NCI-H146 (cell line): Measurements from ENCODE around the gene TFF3.
A peak's percentile ranks its signal among the peaks of the same experiment; 100 is the strongest.
"Not testable (repeated sequence)": the region's sequence is repeated elsewhere in the genome, so short reads cannot be mapped to it uniquely, and the experiment has no call there.

Experiments
- DNase-seq: peaks from one replicate; lab custom pipeline; 2025; lab: John Stamatoyannopoulos, UW

Gene TFF3

GRCh38 chr21:42304556-42305454 lies 10.4 kb downstream of the TFF3 start:
- no peak for DNase-seq

GRCh38 chr21:42303443-42303842 lies 11.8 kb downstream of the TFF3 start:
- DNase-seq = no peak

GRCh38 chr21:42302794-42303193 lies 12.4 kb downstream of the TFF3 start:
- no peak for DNase-seq

GRCh38 chr21:42302076-42302650 lies 13.0 kb downstream of the TFF3 start:
- DNase-seq = no peak

GRCh38 chr21:42301371-42302075 lies 13.7 kb downstream of the TFF3 start:
- DNase-seq = no peak

- DNase-seq = no peak
These were observed 14.3 kb downstream of the TFF3 start for GRCh38 chr21:42300956-42301355.

- DNase-seq = no peak
These were observed 15.1 kb downstream of the TFF3 start for GRCh38 chr21:42300045-42300583.

- no peak for DNase-seq
These were observed 15.7 kb downstream of the TFF3 start for GRCh38 chr21:42299324-42300044.

GRCh38 chr21:42298657-42299056 lies 16.6 kb downstream of the TFF3 start:
- DNase-seq = no peak

GRCh38 chr21:42298237-42298636 lies 17.0 kb downstream of the TFF3 start:
- DNase-seq = peak; percentile 21

- DNase-seq = no peak
These were observed 17.8 kb downstream of the TFF3 start for GRCh38 chr21:42297377-42297776.

- no peak for DNase-seq
These were observed 18.7 kb downstream of the TFF3 start for GRCh38 chr21:42296501-42296900.

GRCh38 chr21:42295845-42296244 lies 19.4 kb downstream of the TFF3 start:
- no peak for DNase-seq

- DNase-seq = no peak
These were observed 20.8 kb downstream of the TFF3 start for GRCh38 chr21:42294273-42294880.

GRCh38 chr21:42293649-42294272 lies 21.4 kb downstream of the TFF3 start:
- DNase-seq = no peak

- not testable (repeated sequence) for DNase-seq
These were observed 22.6 kb downstream of the TFF3 start for GRCh38 chr21:42292563-42293142.

- DNase-seq = peak; percentile 18
These were observed 23.3 kb downstream of the TFF3 start for GRCh38 chr21:42291751-42292562.

- DNase-seq = no peak
These were observed 24.0 kb downstream of the TFF3 start for GRCh38 chr21:42291003-42291750.

GRCh38 chr21:42290505-42290904 lies 24.7 kb downstream of the TFF3 start:
- no peak for DNase-seq
